Right cardiac atrium (tissue), 5 donors: ENCODE measurements around the gene DCST2. TPM values are rescaled to one million over a fixed set of nuclear protein-coding genes. Genes with fewer than 3 reads are reported as not detected.
A peak's percentile ranks its signal among the peaks of the same experiment; 100 is the strongest.

Source experiments
- ATAC-seq, 2 donors: fragments of 200-7000 bp; cut with Tn5 transposase; one replicate each; pipeline versions ENCODE4 v1.8.0 to v1.9.1; 2020; ENCODE audit warnings: moderate library complexity in 2 of 2, mild to moderate bottlenecking in 1 of 2
- DNase-seq, 3 donors: peaks; one replicate each; pipeline ENCODE4 v3.0.0-alpha.2; 2020
- H3K27ac ChIP-seq: one replicate; pipeline ENCODE4 v1.5.1; 2013; ENCODE audit warnings: mild to moderate bottlenecking, low read length, control low read depth, moderate library complexity
- H3K27me3 ChIP-seq: one replicate; pipeline ENCODE4 v1.6.1; 2013; ENCODE audit not compliant: control insufficient read depth, insufficient read depth
- H3K4me1 ChIP-seq: one replicate; pipeline ENCODE4 v1.6.1; 2013; ENCODE audit warnings: low read length; ENCODE audit not compliant: control insufficient read depth, insufficient read depth
- H3K4me3 ChIP-seq: one replicate; pipeline ENCODE4 v1.5.1; 2013; ENCODE audit warnings: low read length, control low read depth
- H3K9me3 ChIP-seq: one replicate; pipeline ENCODE4 v1.6.1; 2013; ENCODE audit warnings: low read length; ENCODE audit not compliant: control insufficient read depth
- WGBS: extraction: QIAGEN DNeasy Blood & Tissue Kit; methylation state at CpG from one replicate; pipeline ENCODE4 v1.1.7; 2013; 5-methylcytosine and 5-hydroxymethylcytosine counted together
- intact Hi-C, 4 donors: fragments of 100-400 bp; cut with DNase I; formaldehyde crosslinking; loops; one replicate each; pipeline versions ENCODE4 v1.11.0 to v1.14.0; 2022 to 2023
- polyA plus RNA-seq: library from polyadenylated mRNA; stranded (reverse); fragments of 200-250 nt; gene quantifications from one replicate; pipeline ENCODE4 v1.2.3, GENCODE V29; 2013
- total RNA-seq, 4 donors: library from RNA; stranded (reverse); fragmentation: NEBNext Ultra II Directional; extraction: Animal tissue kit (Norgen Biotek cat#: 25700); gene quantifications; one replicate each; pipeline ENCODE4 v1.2.1, GENCODE V29; 2021
- donor health status: healthy with polysubstance abuse.
- donor health status: DM: no; HTN: yes; CAD: no.
- donor health status: DM: no; HTN: no; CAD: no.
- donor health status: DM: no; HTN: yes; CAD: no; lungs with severe emphysema.
- donor health status: DM: yes; HTN: yes; CAD: no.

DCST2 gene
- total and polyA plus RNA-seq, 5 donors, result 0.23 to 0.33 (median 0.29) TPM; not detected in 1

DNA sequence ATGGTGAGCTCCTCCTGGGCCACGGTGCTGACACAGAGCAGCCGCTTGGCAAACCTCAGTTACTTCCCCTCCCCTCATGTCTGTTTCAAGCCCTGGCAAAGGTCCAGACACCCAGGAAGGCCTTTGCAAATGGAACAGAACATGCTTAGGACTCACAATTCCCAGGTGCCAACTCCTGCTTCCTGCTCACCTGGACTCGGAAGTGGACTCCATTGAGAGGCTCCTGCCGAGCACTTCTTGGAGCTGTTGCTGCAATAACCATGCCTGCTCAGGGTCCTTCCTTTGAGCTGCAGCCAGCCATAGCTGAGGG is 10.7 kb downstream of the DCST2 start:
- peak in 1 of 3 donors; percentile 60 for DNase-seq
- 57% methylated on average over 4 of the region's 4 CpGs for WGBS
- Histone ChIP-seq H3K27ac (peak overlapping the region; percentile 24), H3K4me3 (no peak overlapping the region), H3K9me3 (no peaks in the 10 kb centered on the region), H3K27me3 (no peaks in the 10 kb centered on the region), H3K4me1 (peaks cover 2% of the 10 kb centered on the region)
- intact Hi-C loops, result no loop called here
- ATAC-seq, result peak in 1 of 2 donors; percentile 31

DNA sequence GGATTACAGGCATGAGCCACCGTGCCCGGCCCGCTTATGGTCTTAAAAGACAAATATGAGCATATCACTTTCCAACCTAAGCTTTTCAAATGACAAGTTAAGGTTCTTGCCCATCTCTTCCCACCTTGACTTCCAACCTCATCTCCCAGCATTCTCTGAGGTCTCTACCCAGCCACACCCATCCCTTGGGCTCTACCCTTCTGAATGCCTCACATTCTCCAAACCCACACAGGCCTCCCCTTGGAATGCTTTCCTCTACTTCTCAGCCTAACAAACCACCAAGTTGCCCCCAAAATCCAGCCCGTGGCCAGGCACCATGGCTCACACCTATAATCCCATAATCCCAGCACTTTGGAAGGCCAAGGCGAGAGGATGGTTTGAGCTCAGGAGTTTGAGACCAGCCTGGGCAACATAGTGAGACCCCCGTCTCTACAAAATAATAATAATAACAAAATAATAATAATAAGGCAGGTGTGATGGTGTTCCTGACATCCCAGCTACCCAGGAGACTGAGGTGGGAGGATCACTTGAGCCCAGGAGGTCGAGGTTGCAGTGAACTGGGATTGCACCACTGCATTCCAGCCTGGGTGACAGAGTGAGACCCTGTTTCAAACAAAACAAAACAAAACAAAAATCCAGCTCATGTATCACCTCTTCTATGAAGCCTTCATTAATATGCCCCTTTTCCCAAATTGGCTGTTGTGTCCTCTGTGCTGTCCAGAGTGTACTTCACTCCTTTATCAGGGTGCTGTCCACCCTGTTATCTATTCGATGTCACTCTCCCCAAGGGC is 11.2 kb downstream of the DCST2 start:
- Histone ChIP-seq H3K9me3 (no peaks in the 10 kb centered on the region), H3K27me3 (no peaks in the 10 kb centered on the region), H3K4me3 (no peak overlapping the region), H3K4me1 (peaks cover 3% of the 10 kb centered on the region), H3K27ac (no peak overlapping the region)
- intact Hi-C loops, result no loop called here
- ATAC-seq, result no peak
- 81% methylated on average over 8 of the region's 8 CpGs for WGBS
- no peak for DNase-seq

DNA sequence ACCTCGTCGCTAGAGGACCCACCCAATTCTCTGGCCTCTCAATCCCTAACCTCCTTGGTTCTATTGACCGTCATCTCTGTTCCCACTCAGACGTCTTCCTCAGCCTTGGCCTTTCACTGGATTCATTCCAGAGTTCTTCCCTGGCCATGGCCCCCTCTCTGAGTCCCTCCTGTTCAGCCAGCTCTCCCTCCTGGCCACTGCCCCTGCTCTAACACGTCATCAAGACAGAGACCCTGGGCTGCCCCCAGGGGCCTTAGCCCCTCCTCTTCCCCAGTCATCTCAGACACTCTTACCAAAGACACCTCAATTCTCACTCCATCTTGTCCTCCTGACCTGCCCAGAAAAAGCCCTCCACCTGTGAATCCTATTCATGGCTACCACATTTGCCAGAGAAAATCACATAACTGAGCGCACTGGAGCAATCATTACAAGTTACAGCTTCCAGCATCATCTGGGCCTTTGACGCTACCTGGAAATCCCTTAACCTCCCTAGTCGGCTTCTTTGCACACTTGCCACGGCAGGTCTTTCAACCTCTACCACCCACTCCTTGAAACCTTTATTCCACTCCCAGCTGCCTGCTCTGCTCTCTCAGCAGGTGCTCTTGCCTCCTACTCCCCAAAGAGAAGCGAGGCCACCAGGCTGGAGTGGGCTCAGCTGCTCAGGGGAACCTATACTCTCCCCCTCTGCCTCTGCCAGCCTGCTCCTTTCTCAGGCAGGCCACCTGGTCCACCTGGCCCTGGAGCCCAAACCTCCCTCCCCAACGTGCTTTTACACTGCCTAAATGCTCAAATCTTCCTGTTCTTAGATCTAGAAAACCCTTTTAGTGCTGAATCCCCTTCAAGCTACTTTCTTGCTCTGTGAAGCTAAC is 14.0 kb downstream of the DCST2 start:
- Histone ChIP-seq H3K4me3 (no peak overlapping the region), H3K27me3 (no peaks in the 10 kb centered on the region), H3K4me1 (peaks cover 3% of the 10 kb centered on the region), H3K27ac (no peak overlapping the region), H3K9me3 (no peaks in the 10 kb centered on the region)
- intact Hi-C loops, result loop anchor here in 2 of 4 donors (5.0 to 10.0 kb wide), 2 partner anchors 55 to 57 kb away; partner anchors contain the start of gene PYGO2 (in 2 of the 2)
- no peak for DNase-seq
- WGBS, result 79% methylated on average over 11 of the region's 11 CpGs
- ATAC-seq, result no peak

DNA sequence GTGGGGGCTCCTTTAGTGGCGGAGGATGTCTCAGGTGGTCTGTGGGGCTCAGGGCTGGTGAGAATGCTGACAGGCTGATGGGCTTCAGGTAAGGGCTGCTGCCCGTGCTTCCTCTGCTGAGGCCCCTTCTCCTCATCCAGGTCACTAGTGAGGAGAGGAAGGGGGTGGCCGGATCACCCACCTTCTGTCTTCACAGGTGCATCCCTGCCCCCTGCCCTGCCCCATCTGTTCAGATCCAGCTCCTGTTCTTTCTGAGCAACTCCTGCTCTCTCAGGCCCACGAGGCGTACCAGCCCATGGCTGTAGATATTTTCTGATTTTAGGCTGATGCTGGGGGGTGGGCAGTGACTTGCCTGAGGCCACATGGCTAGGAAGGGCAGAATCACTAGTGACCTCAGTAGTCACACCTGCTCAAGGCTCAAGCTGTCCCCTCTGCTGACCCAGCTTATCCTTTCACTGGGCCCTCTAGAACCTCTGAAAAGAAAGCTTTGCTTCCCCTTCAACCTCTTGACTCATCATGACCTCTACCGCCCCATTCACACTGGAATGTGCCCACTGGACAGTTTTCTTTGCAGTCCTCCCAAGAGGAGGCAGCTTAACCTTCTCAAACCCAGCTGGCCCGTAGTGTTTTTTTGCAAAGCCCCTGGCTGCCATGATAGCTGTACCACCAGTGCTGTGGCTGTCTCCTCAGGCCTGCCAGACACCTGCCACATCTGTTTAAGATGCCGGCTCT is 14.8 kb downstream of the DCST2 start:
- intact Hi-C loops, result loop anchor here in 2 of 4 donors (5.0 to 10.0 kb wide), 2 partner anchors 54 to 56 kb away; partner anchors contain the start of gene PYGO2 (in 2 of the 2)
- Histone ChIP-seq H3K4me3 (no peak overlapping the region), H3K27me3 (no peaks in the 10 kb centered on the region), H3K9me3 (no peaks in the 10 kb centered on the region), H3K4me1 (peaks cover 4% of the 10 kb centered on the region), H3K27ac (no peak overlapping the region)
- peak in 1 of 3 donors; percentile 52 for DNase-seq
- WGBS, result 89% methylated on average over 8 of the region's 8 CpGs
- no peak for ATAC-seq

DNA sequence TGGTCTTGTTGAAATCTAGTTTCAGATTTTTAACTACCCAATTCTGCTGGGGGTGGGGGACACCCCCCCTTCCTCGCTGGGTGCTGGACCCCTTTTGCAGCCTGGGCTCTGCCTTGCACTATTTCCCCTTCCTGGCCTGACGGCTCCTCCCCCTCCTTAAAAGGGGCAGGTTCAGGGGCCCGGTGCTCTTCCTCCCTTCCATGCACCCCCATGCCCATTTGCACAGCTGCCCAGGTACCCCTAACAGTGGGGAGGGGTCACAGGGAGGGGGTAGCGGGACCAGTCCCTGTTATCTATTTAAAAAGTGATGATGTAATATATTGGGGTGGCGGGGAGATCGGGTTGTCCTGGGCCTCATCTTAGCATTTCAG is 15.7 kb downstream of the DCST2 start:
- H3K4me3 ChIP-seq, result no peak overlapping the region
- no peaks in the 10 kb centered on the region for H3K27me3 ChIP-seq
- 55% methylated on average over 6 of the region's 6 CpGs for WGBS
- ATAC-seq, result peak; percentile 1 to 2
- H3K9me3 ChIP-seq, result no peaks in the 10 kb centered on the region
- peak in 1 of 3 donors; percentile 57 for DNase-seq
- peak overlapping the region; percentile 73 for H3K27ac ChIP-seq
- intact Hi-C loops, result loop anchor here in 2 of 4 donors (5.0 to 10.0 kb wide), 2 partner anchors 53 to 56 kb away; partner anchors contain the start of gene PYGO2 (in 2 of the 2)
- peaks cover 5% of the 10 kb centered on the region for H3K4me1 ChIP-seq

DNA sequence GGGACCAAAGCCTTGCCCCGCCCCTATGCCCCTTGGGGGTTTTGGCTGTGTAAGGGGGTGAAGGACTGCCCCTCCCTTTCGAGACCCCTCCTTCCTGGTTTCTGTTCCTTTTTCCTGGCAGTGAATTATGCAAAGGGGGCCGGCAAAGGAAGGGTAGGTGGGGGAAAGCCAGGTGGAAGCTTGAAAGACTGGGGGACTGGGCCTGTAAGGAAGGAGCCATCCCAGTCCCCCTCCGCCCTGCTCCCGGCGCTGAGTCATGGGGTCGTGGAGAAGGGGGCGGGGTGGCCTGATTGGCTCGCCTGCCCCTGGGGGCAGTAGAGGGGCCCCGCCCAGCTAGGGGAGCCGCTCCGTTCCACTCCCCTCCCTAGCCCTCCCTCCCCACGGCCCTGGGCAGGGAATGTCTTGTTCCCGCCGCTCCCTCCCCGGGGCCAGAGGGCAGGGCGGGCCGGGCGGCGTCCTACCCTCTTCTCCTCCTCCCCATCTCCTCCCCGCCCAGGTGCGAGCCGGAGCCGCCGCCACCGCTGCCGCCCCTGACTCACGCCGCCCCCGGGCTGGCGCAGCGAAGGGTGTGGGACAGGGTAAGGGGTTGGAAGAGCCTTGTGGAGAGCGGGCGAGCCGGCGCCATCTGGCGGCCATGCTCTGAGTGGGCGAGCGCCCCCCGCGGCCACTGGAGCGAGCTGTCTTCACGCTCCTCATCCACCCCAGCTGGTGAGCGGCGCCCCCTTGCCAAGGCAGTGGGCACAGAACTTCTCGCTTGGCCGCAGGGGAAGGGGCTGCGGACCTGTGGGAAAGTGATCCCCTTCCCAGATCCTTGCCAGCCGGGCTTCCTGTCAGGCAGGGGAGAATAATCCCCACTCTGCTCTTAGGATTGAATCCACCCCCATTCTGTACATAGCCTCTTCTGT is 16.3 kb downstream of the DCST2 start:
- H3K4me3 ChIP-seq, result peak overlapping the region; percentile 36
- DNase-seq (peak; percentile 94 to 96 (median 95)), ATAC-seq (peak; percentile 92)
- H3K27me3 ChIP-seq, result no peaks in the 10 kb centered on the region
- peak overlapping the region; percentile 73 for H3K27ac ChIP-seq
- peaks cover 5% of the 10 kb centered on the region for H3K4me1 ChIP-seq
- intact Hi-C loops, result loop anchor here in 2 of 4 donors (5.0 to 10.0 kb wide), 2 partner anchors 52 to 55 kb away; partner anchors contain the start of gene PYGO2 (in 2 of the 2)
- WGBS, result 5% methylated on average over 49 of the region's 49 CpGs
- H3K9me3 ChIP-seq, result no peaks in the 10 kb centered on the region

DNA sequence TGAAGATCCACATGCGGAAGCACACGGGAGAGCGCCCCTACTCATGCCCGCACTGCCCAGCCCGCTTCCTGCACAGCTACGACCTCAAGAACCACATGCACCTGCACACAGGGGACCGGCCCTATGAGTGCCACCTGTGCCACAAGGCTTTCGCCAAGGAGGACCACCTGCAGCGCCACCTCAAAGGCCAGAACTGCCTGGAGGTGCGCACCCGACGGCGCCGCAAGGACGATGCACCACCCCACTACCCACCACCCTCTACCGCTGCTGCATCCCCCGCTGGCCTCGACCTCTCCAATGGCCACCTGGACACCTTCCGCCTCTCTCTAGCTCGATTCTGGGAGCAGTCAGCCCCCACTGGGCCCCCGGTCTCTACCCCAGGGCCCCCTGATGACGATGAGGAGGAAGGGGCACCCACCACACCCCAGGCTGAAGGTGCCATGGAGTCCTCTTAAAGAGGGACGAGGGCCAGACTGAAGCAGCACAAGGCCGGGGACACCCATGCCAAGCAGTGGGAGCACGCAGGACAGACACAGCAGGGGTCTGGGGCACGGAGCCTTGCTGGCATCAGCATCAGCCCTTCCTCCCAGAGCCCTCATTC is 17.2 kb downstream of the DCST2 start:
- 85% methylated on average over 26 of the region's 26 CpGs for WGBS
- H3K27ac ChIP-seq, result peak overlapping the region; percentile 73
- ATAC-seq (no peak), DNase-seq (peak in 1 of 3 donors; percentile 66)
- H3K9me3 ChIP-seq, result no peaks in the 10 kb centered on the region
- peaks cover 12% of the 10 kb centered on the region for H3K4me1 ChIP-seq
- no peaks in the 10 kb centered on the region for H3K27me3 ChIP-seq
- no peak overlapping the region for H3K4me3 ChIP-seq
- intact Hi-C loops, result loop anchor here in 2 of 4 donors (5.0 to 10.0 kb wide), 2 partner anchors 52 to 54 kb away; partner anchors contain the start of gene PYGO2 (in 2 of the 2)

DNA sequence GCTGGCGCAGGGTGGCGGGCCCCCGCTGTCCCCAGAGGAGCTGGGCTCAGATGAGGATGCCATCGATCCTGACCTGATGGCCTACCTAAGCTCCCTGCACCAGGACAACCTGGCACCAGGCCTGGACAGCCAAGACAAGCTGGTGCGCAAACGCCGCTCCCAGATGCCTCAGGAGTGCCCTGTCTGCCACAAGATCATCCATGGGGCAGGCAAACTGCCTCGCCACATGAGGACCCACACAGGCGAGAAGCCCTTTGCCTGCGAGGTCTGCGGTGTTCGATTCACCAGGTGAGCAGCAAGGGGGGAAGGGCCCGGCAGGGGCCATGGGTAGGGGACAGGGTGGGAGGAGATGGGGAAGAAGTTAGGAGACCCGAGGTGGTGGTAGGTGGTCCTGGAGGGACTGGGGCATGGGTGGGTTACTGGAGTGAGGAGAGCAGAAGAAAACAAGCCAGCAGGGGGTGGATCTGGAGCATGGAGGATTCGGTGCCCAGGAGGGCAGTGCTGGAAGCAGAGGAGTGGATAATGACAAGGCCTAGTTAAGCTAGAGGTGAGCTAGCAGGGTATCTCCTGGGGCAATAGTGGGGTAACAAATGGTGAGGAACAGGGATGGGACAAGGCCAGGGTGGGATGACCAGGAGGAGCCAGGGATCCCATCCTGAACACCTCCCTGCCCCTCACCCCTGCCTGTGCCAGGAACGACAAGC is 17.9 kb downstream of the DCST2 start:
- no peaks in the 10 kb centered on the region for H3K9me3 ChIP-seq
- no peaks in the 10 kb centered on the region for H3K27me3 ChIP-seq
- no peak for ATAC-seq
- WGBS, result 89% methylated on average over 16 of the region's 16 CpGs
- H3K4me3 ChIP-seq, result no peak overlapping the region
- peak in 1 of 3 donors; percentile 64 for DNase-seq
- H3K4me1 ChIP-seq, result peaks cover 12% of the 10 kb centered on the region
- H3K27ac ChIP-seq, result no peak overlapping the region
- intact Hi-C loops, result loop anchor here in 2 of 4 donors (5.0 to 10.0 kb wide), 2 partner anchors 51 to 53 kb away; partner anchors contain the start of gene PYGO2 (in 2 of the 2)
